Neural crest cell (in vitro differentiated cells): Measurements from ENCODE around the gene ENDOV. TPM values are rescaled to one million over a fixed set of nuclear protein-coding genes. Genes with fewer than 3 reads are reported as not detected.

ENCODE experiments used
- DNase-seq: peaks from one replicate; pipeline ENCODE4 v3.0.0; 2021; ENCODE audit warnings: low read depth, mixed read lengths, low spot score
- H3K27ac Mint-ChIP-seq: one replicate; pipeline ENCODE4 v1.8.0; 2021; ENCODE audit warnings: mild to moderate bottlenecking, mixed read lengths; ENCODE audit not compliant: unreplicated experiment
- H3K27me3 Mint-ChIP-seq: 2 replicates; pipeline ENCODE4 v1.8.0; 2021; ENCODE audit warnings: low read depth, mild to moderate bottlenecking, mixed read lengths
- H3K36me3 Mint-ChIP-seq: 2 replicates; pipeline ENCODE4 v1.8.0; 2021; ENCODE audit warnings: low read depth, mild to moderate bottlenecking, mixed read lengths
- H3K4me1 Mint-ChIP-seq: 2 replicates; pipeline ENCODE4 v1.8.0; 2021; ENCODE audit warnings: mixed read lengths
- H3K4me3 Mint-ChIP-seq: one replicate; pipeline ENCODE4 v1.8.0; 2021; ENCODE audit warnings: mild to moderate bottlenecking, mixed read lengths
- H3K9me3 Mint-ChIP-seq: 2 replicates; pipeline ENCODE4 v1.8.0; 2021; ENCODE audit warnings: mixed read lengths
- total RNA-seq: library from RNA; stranded (reverse); gene quantifications from 2 replicates; pipeline ENCODE4 v1.2.1, GENCODE V29; 2021
- TF ChIP-seq, protein P1 (sequence below): fragments of 200-600 bp; sonication (generic); conservative IDR thresholded peaks from 2 replicates; pipeline ENCODE4 v1.5.0; 2021; ENCODE audit warnings: antibody characterized with exemption, mild to moderate bottlenecking

Gene ENDOV
- total RNA-seq, 1 donor from 2014 or later: 38.0 TPM

DNA sequence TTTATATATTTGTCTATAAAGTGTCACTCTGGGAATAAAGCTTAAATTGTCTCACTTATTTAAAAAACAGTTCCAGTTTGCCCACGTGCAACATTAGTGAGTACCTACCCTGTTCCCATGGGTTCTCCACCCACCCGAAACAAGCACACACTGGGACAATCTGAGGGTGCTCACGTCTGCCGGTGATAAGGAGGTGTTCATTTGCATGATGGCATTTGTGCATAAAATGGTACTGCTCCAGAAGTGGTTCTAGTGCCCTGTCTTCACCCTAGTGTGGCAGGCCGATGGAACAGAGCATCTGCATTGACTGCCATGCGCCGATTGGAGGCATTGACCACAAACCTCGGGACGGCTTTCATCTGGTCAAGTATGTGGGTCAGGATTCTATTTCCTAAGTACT is 35.6 kb upstream of the ENDOV start:
- Mint-ChIP-seq H3K27me3 (no peaks in the 10 kb centered on the region), H3K27ac (no peak overlapping the region), H3K4me1 (no peaks in the 10 kb centered on the region), H3K9me3 (no peaks in the 10 kb centered on the region), H3K4me3 (no peak overlapping the region), H3K36me3 (peaks cover 7% of the 10 kb centered on the region)
- TF ChIP-seq, protein P1, sequence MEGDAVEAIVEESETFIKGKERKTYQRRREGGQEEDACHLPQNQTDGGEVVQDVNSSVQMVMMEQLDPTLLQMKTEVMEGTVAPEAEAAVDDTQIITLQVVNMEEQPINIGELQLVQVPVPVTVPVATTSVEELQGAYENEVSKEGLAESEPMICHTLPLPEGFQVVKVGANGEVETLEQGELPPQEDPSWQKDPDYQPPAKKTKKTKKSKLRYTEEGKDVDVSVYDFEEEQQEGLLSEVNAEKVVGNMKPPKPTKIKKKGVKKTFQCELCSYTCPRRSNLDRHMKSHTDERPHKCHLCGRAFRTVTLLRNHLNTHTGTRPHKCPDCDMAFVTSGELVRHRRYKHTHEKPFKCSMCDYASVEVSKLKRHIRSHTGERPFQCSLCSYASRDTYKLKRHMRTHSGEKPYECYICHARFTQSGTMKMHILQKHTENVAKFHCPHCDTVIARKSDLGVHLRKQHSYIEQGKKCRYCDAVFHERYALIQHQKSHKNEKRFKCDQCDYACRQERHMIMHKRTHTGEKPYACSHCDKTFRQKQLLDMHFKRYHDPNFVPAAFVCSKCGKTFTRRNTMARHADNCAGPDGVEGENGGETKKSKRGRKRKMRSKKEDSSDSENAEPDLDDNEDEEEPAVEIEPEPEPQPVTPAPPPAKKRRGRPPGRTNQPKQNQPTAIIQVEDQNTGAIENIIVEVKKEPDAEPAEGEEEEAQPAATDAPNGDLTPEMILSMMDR: no peak
- DNase-seq: no peak

DNA sequence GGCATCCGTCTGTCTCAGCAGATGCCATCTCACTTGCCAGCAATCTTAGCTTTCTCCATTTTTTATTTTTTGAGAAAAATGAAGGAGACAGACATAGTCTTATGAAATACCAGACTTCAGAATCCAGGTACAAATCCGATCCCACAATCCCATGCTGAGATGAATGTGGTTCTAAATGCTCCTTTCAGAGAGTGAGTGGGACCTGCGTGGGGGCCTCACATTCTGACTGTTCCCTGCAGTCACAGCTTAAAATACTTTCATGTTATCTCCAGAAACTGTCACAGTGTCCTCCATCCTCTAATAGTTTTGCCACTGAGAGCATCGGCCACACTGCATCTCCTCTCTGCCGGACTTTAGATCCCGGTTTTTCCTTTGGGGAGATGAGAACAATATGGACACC is 34.9 kb upstream of the ENDOV start:
- Mint-ChIP-seq H3K27ac (no peak overlapping the region), H3K4me1 (no peaks in the 10 kb centered on the region), H3K36me3 (peaks cover 7% of the 10 kb centered on the region), H3K27me3 (no peaks in the 10 kb centered on the region), H3K4me3 (no peak overlapping the region), H3K9me3 (no peaks in the 10 kb centered on the region)
- TF ChIP-seq, protein P1: no peak
- DNase-seq: no peak

DNA sequence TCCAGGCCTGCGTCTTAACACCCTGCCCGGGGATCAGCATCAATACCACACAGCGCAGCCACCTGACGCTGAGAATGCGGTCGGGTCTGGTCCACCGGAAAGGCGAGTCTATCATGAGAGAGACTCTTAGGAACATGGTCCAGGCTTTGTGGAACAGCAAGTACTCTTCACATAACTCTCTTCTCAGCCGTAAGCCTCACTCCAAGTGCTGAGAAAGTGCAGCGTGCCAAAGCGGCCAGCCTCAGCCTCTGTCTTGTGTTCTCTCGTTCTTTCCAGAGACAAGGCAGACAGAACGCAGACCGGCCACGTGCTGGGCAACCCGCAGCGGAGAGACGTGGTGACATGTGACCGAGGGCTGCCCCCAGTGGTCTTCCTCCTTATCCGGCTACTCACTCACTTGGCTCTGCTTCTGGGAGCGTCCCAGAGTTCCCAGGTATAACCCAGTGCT is 34.4 kb upstream of the ENDOV start:
- no peak overlapping the region for H3K27ac Mint-ChIP-seq
- no peaks in the 10 kb centered on the region for H3K4me1 Mint-ChIP-seq
- no peaks in the 10 kb centered on the region for H3K27me3 Mint-ChIP-seq
- H3K36me3 Mint-ChIP-seq: peaks cover 7% of the 10 kb centered on the region
- TF ChIP-seq, protein P1: no peak
- no peak overlapping the region for H3K4me3 Mint-ChIP-seq
- H3K9me3 Mint-ChIP-seq: no peaks in the 10 kb centered on the region
- no peak for DNase-seq

DNA sequence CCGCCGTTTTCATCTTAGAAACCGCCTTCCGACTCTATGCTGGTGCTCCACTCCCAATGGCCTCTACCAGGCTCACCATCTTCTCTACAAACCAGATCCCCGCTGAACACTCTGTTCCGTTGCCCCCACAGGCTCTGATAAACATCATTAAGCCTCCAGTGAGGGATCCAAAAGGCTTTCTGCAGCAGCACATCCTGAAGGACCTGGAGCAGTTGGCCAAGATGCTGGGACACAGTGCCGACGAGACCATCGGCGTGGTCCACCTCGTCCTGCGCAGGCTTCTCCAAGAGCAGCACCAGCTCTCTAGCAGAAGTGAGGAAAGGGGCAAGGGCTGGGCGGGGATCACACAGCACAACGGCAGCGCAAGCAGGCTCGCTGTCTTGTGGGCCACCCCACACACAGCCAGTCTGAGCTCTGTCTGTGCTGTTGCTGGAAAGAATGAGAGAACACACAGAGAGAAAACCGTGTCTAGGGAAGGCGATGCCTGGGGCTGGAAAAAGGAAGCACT is 33.5 kb upstream of the ENDOV start:
- Mint-ChIP-seq H3K27me3 (no peaks in the 10 kb centered on the region), H3K4me1 (no peaks in the 10 kb centered on the region), H3K36me3 (peaks cover 7% of the 10 kb centered on the region), H3K27ac (no peak overlapping the region), H3K4me3 (no peak overlapping the region), H3K9me3 (no peaks in the 10 kb centered on the region)
- TF ChIP-seq, protein P1: no peak
- DNase-seq: no peak

DNA sequence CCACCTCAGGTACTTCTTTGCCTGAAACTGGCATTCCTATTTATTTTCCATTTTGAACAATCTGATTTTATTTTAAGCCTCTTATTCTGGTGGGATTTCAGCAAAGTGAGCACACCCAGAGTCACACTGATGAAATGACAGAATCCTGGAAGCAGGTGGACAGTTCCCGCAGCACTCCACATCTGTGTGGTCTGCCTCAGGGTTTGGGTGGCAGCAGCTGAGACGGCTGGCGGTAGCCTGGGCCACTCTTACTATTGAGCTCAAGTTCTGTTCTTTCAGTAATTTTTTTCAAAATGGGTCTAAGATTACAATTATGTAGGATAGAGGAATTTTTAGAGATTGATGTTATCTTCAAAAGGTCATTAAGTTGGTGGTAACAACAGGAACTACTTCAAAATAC is 32.5 kb upstream of the ENDOV start:
- Mint-ChIP-seq H3K27ac (no peak overlapping the region), H3K4me3 (no peak overlapping the region), H3K4me1 (no peaks in the 10 kb centered on the region), H3K36me3 (peaks cover 7% of the 10 kb centered on the region), H3K9me3 (no peaks in the 10 kb centered on the region), H3K27me3 (no peaks in the 10 kb centered on the region)
- TF ChIP-seq, protein P1: no peak
- no peak for DNase-seq
